Measurements from ENCODE around the gene CCDC97. TPM values are rescaled to one million over a fixed set of nuclear protein-coding genes. Genes with fewer than 3 reads are reported as not detected.

The CCDC97 gene
- total RNA-seq, 1 donor = 10.1 TPM

DNA sequence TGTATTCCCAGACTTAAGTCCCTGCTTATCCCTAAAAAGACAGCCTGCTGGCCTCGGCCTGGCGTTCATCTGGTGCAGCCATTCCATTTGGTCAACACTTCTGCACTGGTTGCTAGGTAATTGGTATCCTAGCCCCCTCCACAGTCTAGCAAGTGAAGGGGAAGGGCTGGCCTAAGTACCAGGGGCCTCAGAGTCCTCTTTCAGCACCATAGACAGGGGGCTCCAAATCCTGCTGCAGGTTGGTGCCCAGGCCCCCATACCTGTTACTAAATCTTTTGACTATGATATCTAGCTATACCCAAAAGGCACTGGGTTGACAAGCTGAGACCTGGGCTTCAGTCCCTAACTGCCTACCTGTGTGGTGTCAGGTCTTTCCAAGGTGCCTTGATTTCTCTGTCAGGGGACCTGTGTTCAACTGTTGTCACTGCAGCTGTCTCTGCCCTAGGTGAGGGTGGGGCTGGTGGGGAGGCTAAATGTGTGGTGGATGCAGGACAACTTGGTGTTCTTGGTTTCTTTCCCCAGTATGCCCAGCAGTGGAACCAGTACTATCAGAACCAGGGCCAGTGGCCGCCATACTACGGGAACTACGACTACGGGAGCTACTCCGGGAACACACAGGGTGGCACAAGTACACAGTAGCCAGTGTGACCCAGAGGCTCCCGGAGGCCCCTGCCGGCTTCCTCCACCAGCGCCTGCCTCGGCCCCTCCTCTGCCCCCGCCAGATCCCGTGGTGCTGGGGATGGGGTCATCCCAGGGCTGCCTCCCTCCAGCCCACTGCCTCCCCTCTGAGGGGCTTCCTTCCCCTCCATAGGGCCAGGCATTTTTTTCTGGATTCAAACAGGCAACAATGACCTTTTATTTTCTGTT lies 3.8 kb upstream of the CCDC97 start:
- Histone ChIP-seq H3K27me3 (ENCODE audit: insufficient read depth, low read length) (no peaks in the 10 kb centered on the region), H3K9me3 (ENCODE audit: low read depth, low read length) (no peaks in the 10 kb centered on the region), H3K4me3 (ENCODE audit: low read length) (no peak overlapping the region), H3K4me1 (ENCODE audit: insufficient read depth, low read length) (peaks cover 94% of the 10 kb centered on the region)

DNA sequence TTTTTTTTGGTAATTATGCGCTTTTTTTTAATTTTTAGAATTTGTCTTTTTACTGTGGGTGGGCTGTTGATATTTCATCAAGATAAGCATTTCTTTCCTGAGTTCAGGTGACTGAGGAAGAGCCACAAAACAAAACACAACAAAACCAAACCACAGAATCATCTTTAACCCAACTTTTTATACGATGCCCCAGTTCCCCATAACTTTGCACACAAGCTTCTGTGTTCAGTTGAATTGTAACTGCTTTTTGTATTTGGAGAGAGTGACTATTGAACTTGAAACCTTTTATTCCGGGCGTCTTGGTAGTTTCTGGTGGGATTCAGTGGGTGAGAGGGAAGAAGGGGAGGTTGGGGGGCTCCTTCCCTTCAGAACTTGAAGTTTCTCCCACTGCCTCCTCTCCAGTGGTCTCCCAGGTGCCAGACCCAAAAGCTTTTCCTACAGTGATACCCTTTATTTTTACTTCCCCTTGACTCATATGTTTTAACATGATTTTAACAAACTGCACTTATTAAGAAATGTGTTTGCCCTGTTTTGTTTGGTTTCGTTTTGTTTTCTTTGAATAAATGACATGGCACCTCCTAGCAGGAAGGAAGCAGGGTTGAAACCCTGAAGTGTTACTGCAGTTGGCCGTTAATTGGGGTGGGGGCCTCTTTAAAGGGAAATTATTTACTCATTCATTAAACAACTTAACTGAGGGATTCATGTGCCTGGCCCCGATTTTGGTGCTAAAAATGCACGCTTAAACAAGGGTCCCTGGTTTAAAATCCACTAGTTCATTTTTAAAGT lies 2.7 kb upstream of the CCDC97 start:
- peaks cover 94% of the 10 kb centered on the region for H3K4me1 ChIP-seq (ENCODE audit: insufficient read depth, low read length)
- H3K4me3 ChIP-seq (ENCODE audit: low read length) = no peak overlapping the region
- no peaks in the 10 kb centered on the region for H3K9me3 ChIP-seq (ENCODE audit: low read depth, low read length)
- no peaks in the 10 kb centered on the region for H3K27me3 ChIP-seq (ENCODE audit: insufficient read depth, low read length)

DNA sequence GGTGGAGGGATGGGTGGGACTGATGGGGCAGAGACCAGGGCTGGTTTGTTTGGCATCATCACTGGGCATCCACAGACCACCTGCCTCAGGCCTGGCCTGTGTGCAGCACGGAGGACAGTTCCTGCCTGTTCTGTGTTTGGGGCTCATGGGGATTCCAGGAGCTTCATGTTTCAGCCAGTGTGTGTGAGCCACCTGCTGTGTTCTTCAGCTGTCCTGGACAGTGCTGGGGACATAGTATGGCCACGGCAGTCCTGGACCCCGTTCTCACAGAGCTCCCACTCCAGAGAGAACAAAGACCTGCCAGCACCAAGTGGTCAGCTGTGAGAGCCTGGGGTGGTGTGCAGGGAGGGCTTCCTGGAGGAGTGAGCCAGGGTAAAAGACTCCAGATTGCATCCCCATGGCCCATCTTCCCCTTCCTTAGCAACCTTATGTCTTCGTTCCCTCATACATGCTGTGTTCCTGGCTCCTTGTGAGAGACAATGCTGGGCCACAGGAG lies 2.0 kb upstream of the CCDC97 start:
- Histone ChIP-seq H3K9me3 (ENCODE audit: low read depth, low read length) (no peaks in the 10 kb centered on the region), H3K4me1 (ENCODE audit: insufficient read depth, low read length) (peaks cover 90% of the 10 kb centered on the region), H3K27me3 (ENCODE audit: insufficient read depth, low read length) (no peaks in the 10 kb centered on the region), H3K4me3 (ENCODE audit: low read length) (no peak overlapping the region)

DNA sequence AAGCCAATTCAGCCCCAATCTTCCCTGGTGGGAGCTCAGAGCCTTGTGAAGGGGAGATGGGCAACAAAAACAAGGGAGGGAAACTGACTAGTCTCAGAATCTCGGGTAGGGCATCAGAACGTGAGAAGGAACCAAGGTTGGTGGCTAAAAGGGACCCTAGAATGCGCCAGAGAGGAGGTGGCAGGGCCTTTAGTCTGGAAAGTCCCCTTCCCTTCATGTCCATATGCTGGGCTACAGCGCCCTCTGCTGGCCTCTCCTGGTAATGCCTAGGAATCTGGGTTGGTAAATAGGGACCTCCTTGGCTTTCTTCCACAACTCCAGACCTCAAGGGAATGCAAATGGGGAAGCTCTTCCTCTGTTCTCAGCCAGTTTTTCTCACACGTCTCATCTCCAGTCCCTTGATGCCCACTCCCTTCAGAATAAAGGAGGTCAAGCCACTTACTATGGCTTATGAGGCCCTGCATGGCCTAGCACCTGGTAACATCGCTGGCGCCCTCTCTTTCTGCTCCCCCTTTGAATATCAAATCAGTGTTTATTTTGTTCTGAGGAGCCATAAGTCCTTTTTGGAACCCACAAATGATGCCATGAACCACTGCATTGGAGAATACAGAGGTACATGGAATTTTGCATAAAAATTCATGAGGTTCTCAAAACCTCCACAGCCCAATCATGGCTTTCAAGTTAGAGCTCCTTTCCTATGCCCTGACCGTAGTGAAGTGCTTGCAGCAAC lies 1.4 kb upstream of the CCDC97 start:
- peak overlapping the region; percentile 96 for H3K4me3 ChIP-seq (ENCODE audit: low read length)
- H3K9me3 ChIP-seq (ENCODE audit: low read depth, low read length) = no peaks in the 10 kb centered on the region
- H3K4me1 ChIP-seq (ENCODE audit: insufficient read depth, low read length) = peaks cover 84% of the 10 kb centered on the region
- no peaks in the 10 kb centered on the region for H3K27me3 ChIP-seq (ENCODE audit: insufficient read depth, low read length)

DNA sequence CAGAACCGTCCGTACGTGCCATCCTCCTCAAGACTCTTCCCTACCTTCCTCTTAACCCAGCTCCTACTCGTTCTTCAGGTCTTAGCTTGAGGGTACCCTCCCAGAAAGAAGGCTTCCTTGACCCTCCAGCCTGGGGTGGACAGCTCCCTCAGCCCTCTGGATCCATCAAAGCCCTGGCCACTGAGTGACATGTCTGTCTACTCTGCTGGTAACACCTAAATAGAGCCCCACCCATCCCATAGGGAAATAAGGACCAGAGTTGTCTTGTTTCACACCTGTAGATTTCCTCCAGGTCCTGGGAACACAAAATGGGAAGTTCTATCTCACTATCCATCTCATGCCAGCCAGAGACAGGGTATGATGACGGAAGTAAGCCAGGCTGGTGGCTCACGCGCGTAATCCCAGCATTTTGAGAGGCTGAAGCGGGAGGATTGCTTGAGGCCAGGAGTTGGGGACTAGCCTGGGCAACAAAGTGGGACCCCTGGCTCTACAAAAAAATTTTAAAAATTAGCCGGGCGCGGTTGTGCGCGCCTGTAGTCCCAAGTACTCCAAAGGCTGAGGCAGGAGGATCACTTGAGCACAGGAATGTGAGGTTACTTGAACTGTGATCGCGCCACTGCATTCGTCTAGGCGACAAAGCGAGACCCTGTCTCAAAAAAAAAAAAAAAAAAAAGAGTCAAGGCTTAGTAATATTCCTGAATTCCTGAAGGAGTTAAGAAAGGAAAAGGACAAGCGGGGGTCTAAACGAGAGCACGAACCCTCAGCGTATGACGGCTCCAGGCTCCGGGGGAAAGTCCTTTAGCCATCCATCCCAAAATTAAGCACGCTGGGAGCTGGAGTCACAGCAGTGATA lies 566 bp upstream of the CCDC97 start:
- no peaks in the 10 kb centered on the region for H3K9me3 ChIP-seq (ENCODE audit: low read depth, low read length)
- H3K27me3 ChIP-seq (ENCODE audit: insufficient read depth, low read length) = no peaks in the 10 kb centered on the region
- peak overlapping the region; percentile 96 for H3K4me3 ChIP-seq (ENCODE audit: low read length)
- peaks cover 76% of the 10 kb centered on the region for H3K4me1 ChIP-seq (ENCODE audit: insufficient read depth, low read length)

DNA sequence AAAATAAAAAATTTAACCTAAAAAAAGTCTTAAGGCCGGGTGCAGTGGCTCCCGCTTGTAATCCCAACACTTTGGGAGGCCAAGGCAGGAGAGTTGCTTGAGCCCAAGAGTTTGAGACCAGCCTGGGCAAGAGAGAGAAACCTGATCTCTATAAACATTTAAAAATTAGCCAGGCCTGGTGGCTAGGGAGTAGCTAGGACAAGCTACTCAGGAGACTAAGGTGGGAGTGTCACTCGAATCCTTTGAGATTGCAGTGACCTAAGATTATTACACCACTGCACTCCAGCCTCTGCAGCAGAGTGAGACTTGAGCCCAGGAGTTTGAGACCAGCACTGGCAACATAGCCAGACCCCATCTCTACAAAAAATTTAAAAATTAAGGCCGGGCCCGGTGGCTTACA lies 1.1 kb downstream of the CCDC97 start:
- no peaks in the 10 kb centered on the region for H3K9me3 ChIP-seq (ENCODE audit: low read depth, low read length)
- no peaks in the 10 kb centered on the region for H3K27me3 ChIP-seq (ENCODE audit: insufficient read depth, low read length)
- peaks cover 59% of the 10 kb centered on the region for H3K4me1 ChIP-seq (ENCODE audit: insufficient read depth, low read length)
- no peak overlapping the region for H3K4me3 ChIP-seq (ENCODE audit: low read length)

DNA sequence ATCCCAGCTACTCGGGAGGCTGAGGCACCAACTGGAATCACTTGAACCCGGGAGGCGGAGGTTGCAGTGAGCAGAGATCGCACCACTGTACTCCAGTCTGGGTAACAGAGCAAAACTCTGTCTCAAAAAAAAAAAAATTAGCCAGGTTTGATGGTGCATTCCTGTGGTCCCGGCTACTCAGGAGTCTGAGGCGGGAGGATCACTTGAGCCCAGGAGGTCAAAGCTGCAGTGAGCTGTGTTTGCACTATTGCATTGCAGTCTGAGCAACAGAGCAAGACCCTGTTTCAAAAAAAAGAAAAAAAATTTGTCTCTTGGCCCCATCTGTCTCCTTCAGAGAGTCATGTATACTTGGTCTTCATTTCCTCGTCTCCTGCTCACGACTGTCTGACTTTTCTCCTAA lies 1.6 kb downstream of the CCDC97 start:
- H3K4me3 ChIP-seq (ENCODE audit: low read length) = no peak overlapping the region
- no peaks in the 10 kb centered on the region for H3K9me3 ChIP-seq (ENCODE audit: low read depth, low read length)
- peaks cover 54% of the 10 kb centered on the region for H3K4me1 ChIP-seq (ENCODE audit: insufficient read depth, low read length)
- H3K27me3 ChIP-seq (ENCODE audit: insufficient read depth, low read length) = no peaks in the 10 kb centered on the region

DNA sequence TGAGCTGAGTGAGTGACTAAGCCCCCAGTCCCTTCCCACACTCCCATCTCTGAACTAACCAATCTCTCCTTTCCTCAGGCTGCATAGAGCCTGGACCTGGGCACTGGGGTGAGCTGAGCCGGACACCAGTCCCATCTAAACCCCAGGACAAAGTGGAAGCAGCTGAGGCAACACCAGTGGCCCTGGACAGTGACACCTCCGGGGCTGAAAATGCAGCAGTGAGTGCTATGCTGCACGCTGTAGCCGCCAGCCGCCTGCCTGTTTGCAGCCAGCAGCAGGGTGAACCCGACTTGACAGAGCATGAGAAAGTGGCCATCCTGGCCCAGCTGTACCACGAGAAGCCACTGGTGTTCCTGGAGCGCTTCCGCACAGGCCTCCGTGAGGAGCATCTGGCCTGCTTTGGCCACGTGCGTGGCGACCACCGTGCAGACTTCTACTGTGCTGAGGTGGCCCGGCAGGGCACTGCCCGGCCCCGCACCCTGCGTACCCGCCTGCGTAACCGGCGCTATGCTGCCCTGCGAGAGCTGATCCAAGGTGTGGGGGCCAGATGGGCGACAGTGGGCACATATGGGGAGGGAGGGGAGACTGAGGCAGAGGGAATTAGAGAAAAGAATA lies 6.4 kb downstream of the CCDC97 start:
- H3K4me3 ChIP-seq (ENCODE audit: low read length) = no peak overlapping the region
- peaks cover 16% of the 10 kb centered on the region for H3K4me1 ChIP-seq (ENCODE audit: insufficient read depth, low read length)
- H3K27me3 ChIP-seq (ENCODE audit: insufficient read depth, low read length) = no peaks in the 10 kb centered on the region
- no peaks in the 10 kb centered on the region for H3K9me3 ChIP-seq (ENCODE audit: low read depth, low read length)

DNA sequence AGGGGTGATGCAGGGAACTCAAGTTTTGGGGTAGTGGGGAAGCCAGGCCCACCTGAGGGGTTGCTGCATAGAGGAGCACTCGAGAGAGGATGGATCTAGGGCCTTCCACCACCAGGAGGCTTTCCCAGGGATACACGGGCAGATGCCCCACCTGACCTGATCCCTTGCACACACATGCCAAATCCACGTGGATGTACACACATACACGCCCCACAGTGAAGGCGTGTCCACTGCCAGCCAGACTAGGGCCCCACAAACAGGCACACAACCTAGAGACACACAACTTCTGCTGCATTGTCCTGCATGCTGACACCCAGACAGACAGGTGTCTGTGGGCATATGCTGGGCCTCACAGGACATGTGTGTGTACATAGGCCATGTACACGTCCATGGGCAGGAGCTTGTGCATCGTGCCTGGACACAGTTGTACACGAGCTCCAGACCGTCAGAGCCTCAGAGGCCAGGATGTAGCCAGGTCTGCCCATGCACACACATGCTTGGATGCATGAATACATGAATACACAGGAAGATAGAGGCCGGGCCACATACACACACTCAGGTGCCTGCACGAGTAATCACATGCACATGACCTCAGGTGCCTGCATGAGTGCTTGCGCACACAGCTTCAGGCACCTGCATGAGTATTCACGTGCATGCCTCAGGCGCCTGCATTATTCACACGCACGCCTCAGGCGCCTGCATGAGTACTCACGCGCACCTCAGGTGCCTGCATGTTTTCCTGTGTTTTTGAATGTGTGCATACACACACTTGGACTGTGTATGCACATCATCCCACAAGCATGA lies 8.9 kb downstream of the CCDC97 start:
- H3K4me1 ChIP-seq (ENCODE audit: insufficient read depth, low read length) = peaks cover 29% of the 10 kb centered on the region
- H3K9me3 ChIP-seq (ENCODE audit: low read depth, low read length) = no peaks in the 10 kb centered on the region
- no peak overlapping the region for H3K4me3 ChIP-seq (ENCODE audit: low read length)
- no peaks in the 10 kb centered on the region for H3K27me3 ChIP-seq (ENCODE audit: insufficient read depth, low read length)

DNA sequence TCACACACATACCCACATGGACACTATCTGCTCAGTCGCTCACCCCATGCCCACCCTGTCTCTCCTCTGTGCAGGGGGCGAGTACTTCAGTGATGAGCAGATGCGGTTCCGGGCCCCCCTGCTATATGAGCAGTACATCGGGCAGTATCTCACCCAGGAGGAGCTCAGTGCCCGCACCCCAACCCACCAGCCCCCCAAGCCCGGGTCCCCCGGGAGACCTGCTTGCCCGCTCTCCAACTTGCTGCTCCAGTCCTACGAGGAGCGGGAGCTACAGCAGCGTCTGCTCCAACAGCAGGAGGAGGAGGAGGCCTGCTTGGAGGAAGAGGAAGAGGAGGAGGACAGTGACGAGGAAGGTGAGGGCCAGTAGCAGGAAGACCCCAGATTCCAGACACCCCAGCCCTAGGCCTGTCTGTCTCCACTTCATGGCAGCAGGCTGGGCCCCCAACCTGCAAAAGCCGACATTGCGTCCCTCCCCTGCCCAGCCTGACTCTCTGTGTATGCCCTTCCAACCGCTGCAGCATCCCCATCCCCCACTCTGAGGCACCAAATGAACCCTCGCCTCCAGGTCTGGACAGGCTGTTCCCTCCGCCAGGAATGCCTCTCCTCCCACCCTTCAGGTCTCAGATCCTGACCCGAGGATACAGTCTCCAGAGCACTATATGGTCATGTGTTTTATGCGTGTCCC lies 9.7 kb downstream of the CCDC97 start:
- H3K4me3 ChIP-seq (ENCODE audit: low read length) = no peak overlapping the region
- H3K4me1 ChIP-seq (ENCODE audit: insufficient read depth, low read length) = peaks cover 36% of the 10 kb centered on the region
- H3K9me3 ChIP-seq (ENCODE audit: low read depth, low read length) = no peaks in the 10 kb centered on the region
- H3K27me3 ChIP-seq (ENCODE audit: insufficient read depth, low read length) = no peaks in the 10 kb centered on the region

DNA sequence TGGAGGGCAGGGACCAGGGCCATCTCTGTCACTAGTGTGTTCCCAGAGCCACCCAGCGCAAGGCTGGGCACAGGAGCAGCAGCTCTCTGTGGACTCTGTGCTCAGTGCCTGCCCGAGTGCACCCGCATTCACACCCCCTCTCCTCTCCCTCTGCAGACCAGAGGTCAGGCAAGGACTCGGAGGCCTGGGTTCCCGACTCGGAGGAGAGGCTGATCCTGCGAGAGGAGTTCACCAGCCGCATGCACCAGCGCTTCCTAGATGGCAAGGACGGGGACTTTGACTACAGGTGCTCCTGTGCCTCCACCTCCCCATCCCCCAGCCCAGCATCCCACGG lies 10.2 kb downstream of the CCDC97 start:
- H3K4me1 ChIP-seq (ENCODE audit: insufficient read depth, low read length) = peaks cover 41% of the 10 kb centered on the region
- H3K27me3 ChIP-seq (ENCODE audit: insufficient read depth, low read length) = no peaks in the 10 kb centered on the region
- H3K9me3 ChIP-seq (ENCODE audit: low read depth, low read length) = no peaks in the 10 kb centered on the region
- no peak overlapping the region for H3K4me3 ChIP-seq (ENCODE audit: low read length)

DNA sequence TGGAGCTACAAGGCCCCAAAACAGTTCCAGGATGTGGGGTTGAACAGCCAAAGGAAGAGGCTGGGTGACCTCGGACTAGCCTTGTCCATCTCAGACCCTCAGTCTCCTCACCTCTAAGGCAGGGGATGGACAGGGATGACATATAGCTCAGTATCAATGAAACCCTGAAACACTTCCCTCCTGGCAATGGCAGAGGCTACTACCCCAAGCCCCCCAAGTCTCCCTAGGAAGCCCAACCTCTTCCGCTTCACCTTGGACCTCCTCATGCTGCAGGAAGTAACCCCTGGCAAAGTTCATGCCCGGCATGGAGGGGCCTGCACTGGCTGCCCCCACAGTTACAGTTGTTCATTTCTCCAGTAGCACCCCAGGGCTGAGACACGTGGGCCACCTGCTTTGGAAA lies 10.6 kb downstream of the CCDC97 start:
- Histone ChIP-seq H3K4me1 (ENCODE audit: insufficient read depth, low read length) (peaks cover 46% of the 10 kb centered on the region), H3K9me3 (ENCODE audit: low read depth, low read length) (no peaks in the 10 kb centered on the region), H3K4me3 (ENCODE audit: low read length) (no peak overlapping the region), H3K27me3 (ENCODE audit: insufficient read depth, low read length) (no peaks in the 10 kb centered on the region)

DNA sequence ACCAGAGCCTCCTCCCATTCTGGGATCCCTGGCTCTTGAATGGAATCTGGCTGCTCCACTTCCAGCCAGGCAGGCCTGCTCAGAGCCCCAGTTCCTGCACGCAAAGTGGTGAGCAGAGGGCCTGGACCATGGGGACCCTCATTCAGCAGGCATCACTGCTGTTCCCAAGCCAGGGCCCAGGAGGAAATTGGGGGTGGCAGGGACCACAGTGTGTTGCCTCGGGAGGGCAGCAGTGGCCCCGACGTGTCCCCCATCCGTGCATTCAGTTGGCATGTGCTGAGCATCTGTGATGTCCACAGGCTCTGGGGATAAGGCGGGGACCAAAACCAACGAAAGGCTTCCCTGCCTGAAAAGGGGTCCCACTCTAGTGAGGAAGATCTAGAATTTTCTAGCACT lies 11.2 kb downstream of the CCDC97 start:
- Histone ChIP-seq H3K9me3 (ENCODE audit: low read depth, low read length) (no peaks in the 10 kb centered on the region), H3K4me3 (ENCODE audit: low read length) (no peak overlapping the region), H3K27me3 (ENCODE audit: insufficient read depth, low read length) (no peaks in the 10 kb centered on the region), H3K4me1 (ENCODE audit: insufficient read depth, low read length) (peaks cover 52% of the 10 kb centered on the region)
